Activated naive CD4-positive, alpha-beta T cell (primary cell): ENCODE results near the gene ZNF711.
A peak's percentile ranks its signal among the peaks of the same experiment; 100 is the strongest.
"Not testable (repeated sequence)": the region's sequence is repeated elsewhere in the genome, so short reads cannot be mapped to it uniquely, and the experiment has no call there.

Source experiments
- DNase-seq, 4 experiments: peaks; one replicate each; lab custom pipeline; 2025; lab: John Stamatoyannopoulos, UW

ZNF711 gene

GRCh38 chrX:85243761-85244449, at the start of gene ZNF711, which contains the start of gene SATL1:
Gene ZNF711 (plus strand): TSS chrX:85243991. CDS start chrX:85247573, 3,582 bp downstream.
Gene SATL1 (minus strand): TSS chrX:85243779. CDS start chrX:85108968, 134,811 bp downstream.
- peak in 2 of 4 experiments; percentile 1 to 5 for DNase-seq

GRCh38 chrX:85196319-85196718, 47.5 kb upstream of the ZNF711 start:
- DNase-seq: no peak

- DNase-seq: no peak
These were observed 40.3 kb upstream of the ZNF711 start for GRCh38 chrX:85203461-85203970.

GRCh38 chrX:85213792-85214530, 29.8 kb upstream of the ZNF711 start:
- no peak for DNase-seq

- DNase-seq: no peak
These were observed 27.8 kb upstream of the ZNF711 start for GRCh38 chrX:85215946-85216345.

- no peak for DNase-seq
These were observed 22.4 kb upstream of the ZNF711 start for GRCh38 chrX:85221361-85221760.

- no peak for DNase-seq
These were observed 20.4 kb upstream of the ZNF711 start for GRCh38 chrX:85223359-85223758.

GRCh38 chrX:85243155-85243554, 636 bp upstream of the ZNF711 start:
- no peak for DNase-seq

GRCh38 chrX:85244450-85245211, 840 bp downstream of the ZNF711 start:
- no peak for DNase-seq

- not testable (repeated sequence) for DNase-seq
These were observed 41.5 kb downstream of the ZNF711 start for GRCh38 chrX:85285286-85285685.

GRCh38 chrX:85288992-85289723, 45.4 kb downstream of the ZNF711 start:
- DNase-seq: no peak

- DNase-seq: no peak
These were observed 59.8 kb downstream of the ZNF711 start for GRCh38 chrX:85303544-85303943.

GRCh38 chrX:85309717-85310116, 65.9 kb downstream of the ZNF711 start:
- DNase-seq: no peak

GRCh38 chrX:85311348-85311747, 67.6 kb downstream of the ZNF711 start:
- DNase-seq: not testable (repeated sequence)
